Peyer's patch (tissue), 4 donors: Measurements from ENCODE around the gene PELI3.

Experiments
- CTCF ChIP-seq, 6 experiments: fragments of 450-650 bp in 4 of 6; fragments of 200-600 bp in 2 of 6; sonication (generic) in 1 of 6; IDR thresholded peaks; one replicate each; pipeline ENCODE4 v1.5.1; 2017 to 2019; ENCODE audit warnings: antibody characterized with exemption in 6 of 6, mild to moderate bottlenecking in 3 of 6, moderate library complexity in 1 of 6
- POLR2A ChIP-seq, 2 donors: fragments of 450-650 bp; IDR thresholded peaks; one replicate each; pipeline ENCODE4 v1.5.1; 2017; ENCODE audit warnings: antibody characterized with exemption in 2 of 2, mild to moderate bottlenecking in 2 of 2, moderate library complexity in 2 of 2

GRCh38 chr11:66450560-66450959, 16.1 kb upstream of the PELI3 start:
- no peak for TF ChIP-seq CTCF (IDR thresholded peaks at IDR 0.05)
- TF ChIP-seq POLR2A (IDR thresholded peaks at IDR 0.05): no peak
